Measurements from ENCODE around the gene MSRB3.

MSRB3 gene

DNA sequence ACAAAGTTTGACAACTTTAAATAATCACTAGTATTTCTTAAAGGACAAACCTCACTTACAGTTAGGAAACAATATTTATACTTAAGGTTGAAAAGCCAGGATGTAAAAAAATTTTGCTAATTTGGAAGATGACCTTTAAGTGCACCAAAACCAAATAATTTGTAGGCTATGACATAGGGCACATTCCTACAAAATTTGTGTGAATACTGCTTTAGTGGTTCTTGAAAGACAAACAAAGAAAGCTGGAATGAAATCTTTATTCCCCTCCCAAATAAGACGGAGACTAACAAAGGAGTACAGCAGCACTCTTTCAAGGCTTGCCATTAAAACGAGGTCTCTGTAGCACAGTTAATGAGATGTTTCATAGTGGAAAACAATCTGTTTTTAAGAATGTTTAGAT, 45.6 kb downstream of the MSRB3 start:
- DNase-seq (ENCODE audit: low read depth, low spot score): no peak
- H3K27ac ChIP-seq: no peak overlapping the region

DNA sequence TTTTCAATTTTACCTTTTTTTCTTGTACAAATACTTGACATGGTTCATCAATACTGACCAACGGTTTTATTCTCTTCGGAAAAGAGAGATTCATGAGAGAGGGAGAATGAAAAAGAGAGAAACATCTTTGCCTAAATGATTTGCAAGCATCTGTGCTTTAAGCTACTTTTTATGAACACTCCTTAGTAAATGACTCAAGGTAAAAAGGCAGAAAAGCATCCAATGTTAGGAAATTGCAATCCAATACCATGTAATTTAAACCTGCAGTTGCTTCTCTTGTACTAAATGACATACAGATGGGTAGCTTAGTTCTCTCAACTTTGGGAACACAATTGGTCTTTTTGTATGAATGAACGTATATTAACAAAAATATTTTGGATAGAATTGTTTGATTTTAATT, 46.1 kb downstream of the MSRB3 start:
- no peak for DNase-seq (ENCODE audit: low read depth, low spot score)
- no peak overlapping the region for H3K27ac ChIP-seq

DNA sequence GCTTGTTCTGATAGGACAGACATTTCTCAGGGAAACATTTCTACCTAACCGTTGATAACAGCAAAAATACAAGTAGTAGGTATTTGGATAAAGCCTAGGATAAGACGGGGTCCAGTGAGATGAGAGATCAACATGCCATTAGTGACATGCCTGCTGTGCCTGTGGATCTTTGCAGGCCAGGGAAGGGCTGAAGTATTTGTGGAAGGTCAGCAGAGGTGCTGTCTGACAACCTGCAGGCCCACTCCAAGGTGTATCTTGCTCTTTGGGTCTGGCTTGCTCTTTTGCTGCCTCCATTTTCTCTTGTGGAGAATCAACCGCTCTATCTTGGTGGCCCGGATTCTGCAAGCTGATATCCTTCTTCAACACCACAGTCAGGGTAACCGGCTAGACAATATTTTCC, 46.7 kb downstream of the MSRB3 start:
- DNase-seq (ENCODE audit: low read depth, low spot score): no peak
- no peak overlapping the region for H3K27ac ChIP-seq

DNA sequence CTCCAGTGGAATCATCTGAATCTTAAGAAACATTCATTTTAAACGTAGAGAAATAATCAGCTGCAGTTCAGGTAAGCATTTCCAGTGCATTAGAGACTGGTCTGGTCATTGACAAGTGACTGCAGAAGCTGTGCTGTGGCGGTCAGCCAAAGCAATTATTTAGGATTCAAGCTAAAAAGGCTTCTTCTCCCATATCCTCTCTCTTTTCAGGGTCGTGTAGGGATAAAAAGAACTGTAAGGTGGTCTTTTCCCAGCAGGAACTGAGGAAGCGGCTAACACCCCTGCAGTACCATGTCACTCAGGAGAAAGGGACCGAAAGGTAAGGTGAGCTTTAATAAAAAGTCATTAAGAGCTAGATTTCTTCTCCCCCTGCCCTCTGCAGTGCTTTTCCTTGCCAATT, 48.1 kb downstream of the MSRB3 start:
- H3K27ac ChIP-seq: no peak overlapping the region
- no peak for DNase-seq (ENCODE audit: low read depth, low spot score)

DNA sequence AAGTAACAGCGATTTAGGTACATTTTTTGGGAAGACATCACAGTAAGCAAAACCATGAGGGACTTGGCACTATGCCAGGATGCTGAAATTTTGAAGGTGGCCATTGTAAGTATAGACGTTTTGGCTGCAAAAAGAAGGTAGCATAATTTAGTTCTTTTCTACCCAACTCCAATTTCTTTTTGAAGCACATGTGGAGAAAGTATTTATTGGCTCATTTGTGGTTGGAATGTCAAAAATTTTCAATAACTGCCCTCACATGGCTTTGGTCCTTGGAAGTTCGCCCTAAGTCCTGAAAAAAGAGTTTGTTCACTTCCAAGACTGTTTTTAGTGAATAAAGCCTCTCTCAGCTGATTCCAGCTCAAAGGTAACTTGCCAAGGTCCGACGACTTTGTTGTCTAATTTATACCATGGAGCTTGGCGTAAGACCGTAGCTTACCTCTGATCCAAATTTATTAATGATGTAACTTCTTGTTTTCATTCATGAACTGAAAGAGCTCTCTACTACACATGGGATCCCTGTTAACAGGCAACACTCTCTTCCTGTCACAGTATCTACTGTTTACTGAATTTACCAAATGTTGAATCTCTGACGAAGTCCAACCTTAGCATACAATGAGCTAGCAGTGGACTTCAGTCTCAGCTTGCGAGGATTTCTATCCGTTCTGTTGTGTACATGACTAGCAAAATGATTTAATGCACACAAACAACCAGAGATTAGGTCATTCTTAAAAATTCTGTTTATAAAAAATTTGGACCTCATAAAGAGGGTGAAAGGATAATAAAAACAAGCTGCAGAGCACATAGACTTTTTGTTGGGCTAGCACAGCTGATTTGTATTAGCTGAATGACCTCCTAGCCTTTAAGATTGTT, 49.0 kb downstream of the MSRB3 start:
- no peak overlapping the region for H3K27ac ChIP-seq
- DNase-seq (ENCODE audit: low read depth, low spot score): no peak

DNA sequence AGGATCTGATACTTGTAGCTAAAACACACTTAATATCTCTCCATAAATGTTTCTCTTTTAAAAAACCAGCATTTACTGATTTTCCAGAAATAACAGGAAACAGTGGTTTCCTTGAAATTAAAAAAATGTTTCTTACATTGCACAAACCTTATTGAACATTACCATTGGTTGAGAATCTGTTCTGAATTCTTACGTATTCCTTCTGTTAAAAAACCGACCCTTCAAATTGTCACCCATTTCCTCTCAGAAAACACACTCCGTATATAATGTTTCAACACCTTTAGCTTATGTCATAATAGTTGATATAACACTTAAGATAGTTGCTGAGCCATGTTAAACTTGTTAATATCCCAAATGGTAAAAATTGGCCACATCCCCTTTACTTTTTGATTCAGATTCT, 51.2 kb downstream of the MSRB3 start:
- DNase-seq (ENCODE audit: low read depth, low spot score): no peak
- no peak overlapping the region for H3K27ac ChIP-seq

DNA sequence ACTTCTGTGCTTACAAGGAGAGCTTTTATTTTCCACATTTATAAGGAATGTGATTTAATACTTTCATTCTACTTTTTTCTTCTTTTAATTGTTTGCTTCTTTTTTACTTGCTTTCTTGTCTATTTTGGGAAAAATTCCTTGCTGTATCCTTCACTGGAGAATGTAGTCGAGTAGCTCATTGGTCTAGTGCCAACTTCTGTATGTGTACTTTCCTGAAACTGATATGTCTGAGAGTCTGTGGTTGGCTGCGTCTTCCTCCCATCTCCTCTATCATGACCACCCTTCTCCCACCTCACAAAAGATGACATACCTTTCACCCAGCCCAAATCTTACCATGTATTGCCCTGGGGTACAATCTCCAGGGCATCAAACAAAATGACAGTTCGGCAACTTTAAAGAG, 51.8 kb downstream of the MSRB3 start:
- no peak overlapping the region for H3K27ac ChIP-seq
- no peak for DNase-seq (ENCODE audit: low read depth, low spot score)

DNA sequence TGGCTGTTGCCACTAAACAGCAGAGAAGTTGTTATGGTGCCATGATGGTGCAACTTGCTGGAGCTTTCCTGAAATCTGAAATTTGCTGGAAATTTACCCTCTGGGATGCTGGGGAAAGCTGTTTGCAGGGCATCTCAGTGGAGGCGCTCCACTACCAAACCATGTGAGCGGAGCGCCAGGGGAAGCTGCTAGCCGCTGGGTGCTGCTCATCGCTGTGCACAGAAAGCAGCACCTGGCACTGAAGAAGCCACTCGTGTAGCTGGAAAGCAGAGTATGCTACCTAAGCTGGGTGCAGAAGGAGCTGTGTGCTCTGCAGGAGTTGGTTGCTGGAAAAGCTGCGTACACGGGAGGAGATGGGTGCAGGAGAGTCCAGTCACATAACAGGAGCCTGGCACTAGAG, 53.0 kb downstream of the MSRB3 start:
- H3K27ac ChIP-seq: no peak overlapping the region
- DNase-seq (ENCODE audit: low read depth, low spot score): no peak

DNA sequence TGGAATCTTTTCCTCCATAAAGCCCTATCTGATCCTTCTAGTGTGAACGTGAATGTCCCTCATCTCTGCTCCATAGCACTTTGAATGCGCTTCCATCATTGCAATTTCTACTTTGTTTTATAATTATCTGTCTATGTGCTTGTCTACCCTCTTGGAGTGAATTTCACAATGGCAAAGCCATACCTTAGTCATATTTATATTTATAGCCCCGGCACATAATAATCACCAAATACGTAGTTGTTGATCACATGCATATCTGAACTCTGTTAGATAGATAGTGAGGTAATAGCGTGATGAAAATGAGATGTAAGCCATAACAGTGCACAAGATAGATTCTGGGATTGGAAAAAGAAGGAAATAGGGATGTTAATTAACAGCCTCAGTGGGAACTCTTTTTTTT, 55.2 kb downstream of the MSRB3 start:
- H3K27ac ChIP-seq: no peak overlapping the region
- DNase-seq (ENCODE audit: low read depth, low spot score): no peak

DNA sequence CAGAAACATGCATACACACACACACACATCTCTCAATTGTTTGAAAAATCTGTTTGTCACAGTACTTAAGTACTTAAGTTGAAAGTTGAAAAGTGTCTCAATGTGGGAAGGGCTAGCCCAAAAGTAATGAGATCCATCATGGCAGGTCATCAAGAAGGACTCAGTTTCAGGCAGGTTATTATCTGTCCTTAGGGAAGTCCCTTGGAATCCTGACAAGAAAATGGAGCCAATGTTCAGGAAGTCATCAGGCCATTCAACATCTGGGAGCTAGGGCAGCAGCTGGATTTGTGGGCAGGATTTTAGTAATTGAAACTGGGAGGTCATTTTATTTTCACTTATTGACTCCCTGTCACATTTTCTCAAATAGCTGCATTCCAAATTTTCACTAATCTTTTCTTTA, 56.0 kb downstream of the MSRB3 start:
- no peak overlapping the region for H3K27ac ChIP-seq
- DNase-seq (ENCODE audit: low read depth, low spot score): no peak

DNA sequence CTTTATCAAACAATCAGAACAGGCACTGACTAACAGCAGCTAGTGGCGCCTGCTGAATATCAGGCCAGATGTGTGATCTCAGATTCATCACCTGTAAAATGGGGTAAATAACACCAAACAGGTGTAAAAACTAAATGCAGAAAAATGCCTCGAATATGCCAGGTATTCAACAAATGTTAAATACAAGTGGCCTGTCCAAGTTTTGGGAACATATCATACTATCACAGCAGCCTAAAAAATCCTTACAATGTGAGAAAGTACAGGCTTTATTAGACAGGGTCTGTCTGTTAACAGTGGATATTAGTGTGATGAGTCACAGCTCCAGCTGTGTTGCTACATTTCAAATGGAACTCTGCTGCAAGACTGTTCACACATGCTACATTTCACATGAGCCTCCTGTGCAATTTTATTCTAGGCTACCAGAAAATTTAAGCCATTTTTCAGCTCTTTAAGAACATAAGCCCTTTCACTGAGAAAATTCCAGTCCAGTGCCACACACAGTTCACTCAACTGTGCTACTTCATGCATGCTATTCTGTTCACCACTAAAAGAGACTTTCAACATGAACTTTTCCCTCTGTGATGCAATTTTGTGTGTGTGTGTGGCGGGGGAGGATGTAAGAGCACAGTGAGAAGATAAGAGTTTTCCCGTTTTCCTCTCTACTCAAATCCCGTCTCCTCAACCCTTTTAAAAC, 56.7 kb downstream of the MSRB3 start:
- DNase-seq (ENCODE audit: low read depth, low spot score): no peak
- no peak overlapping the region for H3K27ac ChIP-seq

DNA sequence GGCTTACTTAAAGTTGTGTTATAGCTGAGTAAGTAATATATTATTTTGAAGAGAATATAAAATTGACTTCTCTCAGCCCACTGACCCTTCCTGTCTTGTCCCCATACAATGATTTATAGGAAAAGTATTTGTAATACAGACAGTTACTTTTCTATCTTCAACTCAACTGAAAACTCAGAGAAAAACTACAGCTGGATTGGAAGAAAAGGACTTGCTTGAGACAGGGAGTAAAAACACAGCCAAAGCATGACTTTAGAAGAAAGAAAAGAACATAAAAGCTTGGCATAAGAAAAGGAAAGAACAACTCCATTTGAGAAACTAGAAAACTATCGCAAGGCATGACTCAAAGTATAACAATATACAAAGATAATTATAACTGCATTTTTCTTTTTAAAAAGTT, 57.5 kb downstream of the MSRB3 start:
- DNase-seq (ENCODE audit: low read depth, low spot score): no peak
- no peak overlapping the region for H3K27ac ChIP-seq

DNA sequence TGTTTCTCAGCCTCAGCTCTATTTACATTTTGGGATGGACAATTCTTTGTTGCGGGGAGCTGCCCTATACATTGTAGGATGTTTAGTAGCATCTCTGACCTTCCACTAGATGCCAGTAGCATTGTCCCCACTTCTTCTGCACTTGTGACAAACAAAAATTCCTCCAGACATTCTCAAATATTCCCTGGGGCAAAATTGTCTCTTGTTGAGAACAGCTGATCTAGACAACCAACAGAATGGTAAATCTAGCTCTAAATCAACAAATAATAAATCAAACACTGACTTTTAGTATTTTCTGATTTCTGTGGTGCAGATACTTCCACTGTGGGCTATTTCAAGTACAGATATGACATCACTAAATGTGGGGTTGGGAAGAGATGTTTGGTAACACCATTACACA, 60.7 kb downstream of the MSRB3 start:
- no peak overlapping the region for H3K27ac ChIP-seq

DNA sequence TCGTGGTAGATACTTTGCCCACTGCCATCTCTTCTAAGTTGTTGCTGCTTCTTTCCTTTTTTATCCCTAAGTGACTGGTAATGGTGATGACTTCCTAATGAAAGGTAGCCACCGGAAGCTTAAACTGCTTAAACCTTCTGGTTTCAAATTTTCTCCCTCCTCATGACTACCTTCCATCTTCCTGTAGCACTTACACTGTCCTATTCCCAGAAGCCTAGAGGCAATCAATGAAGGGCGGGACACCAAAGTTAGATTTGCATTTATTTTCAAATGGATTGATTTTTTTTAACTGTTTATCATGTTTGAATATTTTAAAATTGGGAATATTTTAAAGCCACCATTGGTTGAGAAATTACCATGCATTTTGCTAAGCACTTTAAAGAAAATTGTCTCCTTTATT, 64.7 kb downstream of the MSRB3 start:
- H3K27ac ChIP-seq: no peak overlapping the region

More for the DNA sequence above, 60.7 kb downstream of the MSRB3 start:
- no peak for DNase-seq (ENCODE audit: low read depth, low spot score)

DNA sequence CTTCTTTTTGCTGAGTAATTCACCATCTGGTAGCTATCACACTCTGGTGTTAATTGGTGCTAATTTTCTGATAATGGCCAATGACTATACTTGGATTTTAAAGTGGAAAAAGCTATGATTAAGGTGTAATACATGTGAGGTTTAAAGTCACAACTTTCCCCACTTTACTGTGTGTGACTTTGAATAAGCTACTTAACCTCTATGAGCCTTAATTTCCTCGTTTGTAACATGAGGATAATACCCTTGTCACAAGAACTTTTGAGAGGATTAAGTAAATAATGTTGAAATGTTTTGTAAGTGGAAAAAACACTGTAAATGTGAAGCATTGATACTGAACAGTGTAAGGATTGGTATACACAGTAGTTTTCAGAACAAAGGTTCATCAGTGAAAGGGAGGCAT, 65.3 kb downstream of the MSRB3 start:
- DNase-seq (ENCODE audit: low read depth, low spot score): no peak
- H3K27ac ChIP-seq: no peak overlapping the region

More for the DNA sequence above, 64.7 kb downstream of the MSRB3 start:
- no peak for DNase-seq (ENCODE audit: low read depth, low spot score)

DNA sequence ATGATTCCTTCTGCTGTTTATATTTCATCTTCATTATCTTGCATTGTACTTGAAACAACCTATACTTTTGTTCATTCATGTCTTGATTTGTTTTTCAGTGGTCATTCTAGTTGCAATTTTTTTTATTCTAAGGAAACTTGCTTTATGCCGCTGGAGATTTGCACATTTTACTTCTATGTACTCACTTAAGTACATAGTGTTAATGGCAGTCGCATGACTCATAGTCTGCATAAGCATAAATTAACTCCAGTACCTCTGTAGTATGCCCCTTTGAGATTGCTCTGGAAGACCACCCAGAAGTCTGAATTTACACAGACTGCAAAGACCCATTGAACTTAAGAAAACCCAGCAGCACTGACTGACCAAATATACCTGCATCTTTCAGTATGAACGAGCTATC, 77.0 kb downstream of the MSRB3 start:
- peak; percentile 26 for DNase-seq (ENCODE audit: low read depth, low spot score)

DNA sequence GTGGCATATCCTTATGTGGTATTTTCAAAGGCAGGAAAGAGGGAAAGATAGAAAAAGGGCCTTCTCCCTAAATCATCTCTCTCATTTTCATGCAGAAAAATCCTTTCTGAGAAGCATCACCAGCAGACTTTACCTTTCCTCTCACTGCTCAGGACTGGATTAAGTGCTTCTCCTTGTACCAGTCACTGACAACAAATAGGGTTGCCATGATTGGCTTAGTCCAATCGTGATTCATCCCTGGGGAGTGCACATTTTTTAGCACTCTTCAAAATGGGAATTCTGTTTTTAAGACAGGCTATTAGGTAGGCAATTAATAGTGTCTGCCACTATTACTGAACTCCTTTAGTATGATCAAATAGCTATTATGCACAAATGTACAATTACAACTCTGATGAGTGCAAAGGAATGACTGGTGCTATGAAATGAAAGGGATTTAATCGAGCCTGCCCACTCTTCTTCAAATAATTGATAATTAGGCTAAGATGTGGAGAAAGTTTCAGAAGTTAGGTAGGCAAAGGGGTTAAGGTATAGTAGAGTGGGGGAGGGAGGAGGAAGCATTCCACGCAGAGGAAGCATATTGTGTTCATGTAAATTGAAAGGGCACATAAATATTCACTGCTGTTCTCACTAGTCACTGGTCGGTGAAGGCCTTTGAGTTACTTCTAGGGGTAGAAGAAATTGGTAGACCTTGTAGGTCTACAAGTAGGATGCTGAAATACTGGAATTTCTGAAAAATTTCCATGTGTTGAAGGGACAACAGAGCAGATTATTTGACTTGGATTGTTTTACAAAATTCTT, 84.0 kb downstream of the MSRB3 start:
- no peak for DNase-seq (ENCODE audit: low read depth, low spot score)
- no peak overlapping the region for H3K27ac ChIP-seq

More for the DNA sequence above, 77.0 kb downstream of the MSRB3 start:
- no peak overlapping the region for H3K27ac ChIP-seq

DNA sequence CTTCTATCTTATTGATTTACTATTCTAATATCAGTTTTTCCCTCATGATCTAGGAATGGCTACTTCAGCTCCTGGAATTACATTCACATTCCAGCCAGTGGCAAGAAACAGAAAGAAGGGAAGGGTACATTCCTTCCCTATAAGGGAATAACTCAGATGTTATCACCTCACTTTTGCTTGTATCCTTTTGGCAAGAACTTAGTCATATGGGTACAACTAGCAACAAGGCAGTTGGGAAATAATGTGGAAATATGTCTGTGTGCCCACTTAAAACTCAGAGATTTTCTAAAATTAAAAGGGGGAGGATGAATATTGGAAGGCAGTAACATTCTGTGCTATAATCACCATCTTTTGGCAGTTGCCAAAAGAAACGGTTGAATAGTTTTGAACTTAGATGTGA, 85.6 kb downstream of the MSRB3 start:
- DNase-seq (ENCODE audit: low read depth, low spot score): no peak
- no peak overlapping the region for H3K27ac ChIP-seq

DNA sequence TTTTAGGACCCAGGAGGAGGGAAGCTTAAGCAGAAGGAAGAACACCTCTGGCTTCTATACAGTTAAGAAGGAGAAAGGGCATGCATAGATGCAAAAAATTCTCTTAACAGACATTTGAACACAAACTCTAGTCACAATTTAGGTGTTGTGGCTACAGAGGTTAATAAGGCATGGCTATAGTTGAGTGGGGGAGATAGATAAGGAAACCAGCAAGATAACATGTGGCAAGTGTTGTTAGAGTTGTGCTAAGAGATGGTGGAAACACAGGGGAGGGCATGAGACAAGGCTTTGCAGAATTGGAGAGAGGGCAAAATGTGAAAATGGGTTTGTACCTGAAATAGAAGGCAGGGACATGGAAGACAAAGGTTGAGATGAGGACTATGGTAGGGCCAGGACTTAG, 88.9 kb downstream of the MSRB3 start:
- DNase-seq (ENCODE audit: low read depth, low spot score): no peak
- H3K27ac ChIP-seq: no peak overlapping the region

DNA sequence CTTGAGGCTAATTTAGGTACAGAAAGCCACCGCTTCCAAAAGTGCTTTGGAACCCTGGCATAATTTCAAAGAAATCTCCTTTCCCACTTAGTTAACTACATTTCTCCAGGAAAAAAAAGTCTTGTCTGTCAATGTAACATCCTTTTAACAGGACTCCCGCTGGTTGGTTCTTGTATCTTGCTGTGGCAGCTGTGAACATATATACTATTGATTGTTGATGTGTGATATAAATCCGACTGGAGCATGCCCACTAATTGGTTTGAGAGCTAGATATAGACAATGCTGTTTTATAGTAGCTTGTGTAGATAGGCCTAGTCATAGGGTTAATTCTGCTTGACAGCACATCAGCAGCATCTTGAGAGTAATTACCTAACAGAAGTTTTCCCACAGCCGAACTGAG, 89.6 kb downstream of the MSRB3 start:
- no peak for DNase-seq (ENCODE audit: low read depth, low spot score)
- H3K27ac ChIP-seq: no peak overlapping the region

DNA sequence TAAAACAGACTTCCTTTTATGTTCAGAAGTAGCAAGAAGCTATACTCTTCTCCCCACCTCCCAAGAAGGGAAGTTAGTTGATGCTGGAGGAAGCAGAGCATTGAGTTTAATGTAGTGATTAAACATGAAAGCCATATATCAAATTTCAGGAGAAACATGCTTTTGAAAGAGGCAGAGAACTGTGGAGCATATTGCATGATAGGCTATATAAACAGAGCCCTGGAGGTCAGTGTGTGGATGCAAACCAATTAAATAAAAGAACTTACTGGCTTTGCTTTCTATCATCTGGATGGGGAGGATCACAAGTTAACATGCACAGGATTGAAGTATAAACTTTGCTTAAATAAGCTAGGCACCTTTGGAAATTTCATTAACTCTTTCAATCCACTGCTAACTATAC, 94.1 kb downstream of the MSRB3 start:
- H3K27ac ChIP-seq: no peak overlapping the region
- no peak for DNase-seq (ENCODE audit: low read depth, low spot score)

Data from epithelial cell of prostate (primary cell).